ENCODE results near the gene C1orf174.

C1orf174 gene

GRCh38 chr1:3922851-3923250 is 22.8 kb upstream of the C1orf174 start:
- no peak for TF ChIP-seq YY1 (IDR thresholded peaks at IDR 0.05; ENCODE audit: low read depth)
- TF ChIP-seq ZBTB7A (IDR thresholded peaks at IDR 0.05; ENCODE audit: low read depth), result no peak
- TF ChIP-seq FOXM1 (IDR thresholded peaks at IDR 0.05; ENCODE audit: borderline replicate concordance, low read depth), result no peak
- no peak for TF ChIP-seq TAF1 (IDR thresholded peaks at IDR 0.05; ENCODE audit: low read depth)
- TF ChIP-seq MAX (IDR thresholded peaks at IDR 0.05), result no peak
- TF ChIP-seq EP300 (IDR thresholded peaks at IDR 0.05; ENCODE audit: borderline replicate concordance), result no peak
- no peak for TF ChIP-seq EGR1 (IDR thresholded peaks at IDR 0.05)
- TF ChIP-seq RAD21 (IDR thresholded peaks at IDR 0.05; ENCODE audit: low read depth), result no peak
- TF ChIP-seq USF1 (IDR thresholded peaks at IDR 0.05), result no peak
- TF ChIP-seq NFIC (IDR thresholded peaks at IDR 0.05), result no peak
- TF ChIP-seq CREB1 (IDR thresholded peaks at IDR 0.05; ENCODE audit: low read depth), result no peak
- no peak for TF ChIP-seq TEAD4 (IDR thresholded peaks at IDR 0.05)
- no peak for TF ChIP-seq TCF12 (IDR thresholded peaks at IDR 0.05; ENCODE audit: low read depth)
- TF ChIP-seq CEBPB (IDR thresholded peaks at IDR 0.05), result no peak

GRCh38 chr1:3922201-3922725 is 22.2 kb upstream of the C1orf174 start:
- TF ChIP-seq CEBPB (IDR thresholded peaks at IDR 0.05) (peak; percentile 61; the same call in 1 of the 2 replicates), TCF12 (IDR thresholded peaks at IDR 0.05; ENCODE audit: low read depth) (no peak)

GRCh38 chr1:3921765-3922164 is 21.7 kb upstream of the C1orf174 start:
- TF ChIP-seq TEAD4 (IDR thresholded peaks at IDR 0.05), result no peak

- no peak for TF ChIP-seq TAF1 (IDR thresholded peaks at IDR 0.05; ENCODE audit: low read depth)
Observed at GRCh38 chr1:3919706-3920105, 19.6 kb upstream of the C1orf174 start.

GRCh38 chr1:3918966-3919611 is 19.0 kb upstream of the C1orf174 start:
- TF ChIP-seq TEAD4 (IDR thresholded peaks at IDR 0.05), result no peak
- no peak for TF ChIP-seq FOXM1 (IDR thresholded peaks at IDR 0.05; ENCODE audit: borderline replicate concordance, low read depth)
- TF ChIP-seq RAD21 (IDR thresholded peaks at IDR 0.05; ENCODE audit: low read depth), result no peak

GRCh38 chr1:3917761-3918160 is 17.7 kb upstream of the C1orf174 start:
- TF ChIP-seq USF1 (IDR thresholded peaks at IDR 0.05), result no peak
- TF ChIP-seq REST (IDR thresholded peaks at IDR 0.05; ENCODE audit: low read depth), result no peak
- TF ChIP-seq TEAD4 (IDR thresholded peaks at IDR 0.05), result no peak
- TF ChIP-seq YY1 (IDR thresholded peaks at IDR 0.05; ENCODE audit: low read depth), result no peak
- TF ChIP-seq NFIC (IDR thresholded peaks at IDR 0.05), result no peak
- no peak for TF ChIP-seq FOXM1 (IDR thresholded peaks at IDR 0.05; ENCODE audit: borderline replicate concordance, low read depth)
- TF ChIP-seq RAD21 (IDR thresholded peaks at IDR 0.05; ENCODE audit: low read depth), result no peak
- no peak for TF ChIP-seq CREB1 (IDR thresholded peaks at IDR 0.05; ENCODE audit: low read depth)
- no peak for TF ChIP-seq ZBTB7A (IDR thresholded peaks at IDR 0.05; ENCODE audit: low read depth)
- no peak for TF ChIP-seq CEBPB (IDR thresholded peaks at IDR 0.05)
- no peak for TF ChIP-seq EP300 (IDR thresholded peaks at IDR 0.05; ENCODE audit: borderline replicate concordance)
- no peak for TF ChIP-seq TCF12 (IDR thresholded peaks at IDR 0.05; ENCODE audit: low read depth)
- TF ChIP-seq EGR1 (IDR thresholded peaks at IDR 0.05), result no peak
- no peak for TF ChIP-seq TAF1 (IDR thresholded peaks at IDR 0.05; ENCODE audit: low read depth)
- TF ChIP-seq MAX (IDR thresholded peaks at IDR 0.05), result no peak

GRCh38 chr1:3915551-3916121 is 15.6 kb upstream of the C1orf174 start:
- TF ChIP-seq USF1 (IDR thresholded peaks at IDR 0.05) (no peak), FOXM1 (IDR thresholded peaks at IDR 0.05; ENCODE audit: borderline replicate concordance, low read depth) (no peak)

- no peak for TF ChIP-seq CEBPB (IDR thresholded peaks at IDR 0.05)
Observed at GRCh38 chr1:3914911-3915310, 14.8 kb upstream of the C1orf174 start.
